Hematopoietic multipotent progenitor cell treated with erythropoietin and hydrocortisone succinate and interleukin-3 and kit ligand, for 15 days (in vitro differentiated cells): ENCODE measurements around the gene CSRP1.
"Not testable (repeated sequence)": the region's sequence is repeated elsewhere in the genome, so short reads cannot be mapped to it uniquely, and the experiment has no call there.

ENCODE experiments used
- DNase-seq: peaks from one replicate; pipeline ENCODE4 v3.0.0-alpha.2; 2015; ENCODE audit warnings: low spot score

CSRP1 gene

DNA sequence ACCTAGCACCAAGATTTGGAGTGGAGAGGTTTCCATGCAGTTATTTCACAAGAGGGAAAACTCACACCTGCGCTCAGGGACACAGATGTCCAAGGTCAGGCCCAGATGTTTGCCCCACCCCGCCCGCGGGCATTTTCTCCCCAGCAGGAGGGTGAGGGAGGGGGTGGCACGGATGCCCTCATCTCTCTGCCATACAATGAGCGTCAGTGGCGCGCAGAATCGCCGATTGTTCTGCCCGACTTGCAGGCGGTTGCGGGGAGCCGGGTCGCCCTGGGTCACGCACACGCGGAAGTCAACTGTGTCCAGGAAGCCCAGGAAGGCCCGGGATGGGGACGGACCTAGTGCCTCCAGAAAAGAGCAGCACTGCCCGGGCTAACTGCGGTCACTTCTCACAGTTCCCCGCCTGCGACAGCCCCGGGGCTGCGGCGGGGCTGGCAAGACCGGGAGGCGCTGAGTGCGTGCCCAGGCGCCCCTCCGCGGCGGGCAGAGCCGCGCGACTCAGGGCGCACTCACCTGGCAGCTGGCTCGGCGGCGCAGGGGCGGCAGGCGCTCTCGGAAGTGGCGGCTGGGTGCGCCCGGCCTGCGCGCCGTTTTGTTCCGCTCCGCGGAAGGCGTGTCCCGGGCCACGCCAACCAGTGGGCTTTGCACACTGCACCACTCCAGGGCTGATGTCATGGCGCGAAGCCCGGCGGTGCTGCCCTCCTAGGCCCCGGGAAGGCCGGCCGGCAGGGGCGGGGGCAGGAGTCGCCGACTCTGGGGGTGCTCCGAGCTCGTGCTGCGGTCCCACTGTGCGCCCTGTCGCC is at the start of gene CSRP1:
Gene CSRP1 (minus strand): TSS at position 567 of the 803 bp plus-strand sequence. CDS start 10,820 bp downstream, outside the sequence.
- peak; percentile 65 for DNase-seq

GRCh38 chr1:201555593-201555945 is 48.6 kb upstream of the CSRP1 start:
- DNase-seq, result no peak

DNA sequence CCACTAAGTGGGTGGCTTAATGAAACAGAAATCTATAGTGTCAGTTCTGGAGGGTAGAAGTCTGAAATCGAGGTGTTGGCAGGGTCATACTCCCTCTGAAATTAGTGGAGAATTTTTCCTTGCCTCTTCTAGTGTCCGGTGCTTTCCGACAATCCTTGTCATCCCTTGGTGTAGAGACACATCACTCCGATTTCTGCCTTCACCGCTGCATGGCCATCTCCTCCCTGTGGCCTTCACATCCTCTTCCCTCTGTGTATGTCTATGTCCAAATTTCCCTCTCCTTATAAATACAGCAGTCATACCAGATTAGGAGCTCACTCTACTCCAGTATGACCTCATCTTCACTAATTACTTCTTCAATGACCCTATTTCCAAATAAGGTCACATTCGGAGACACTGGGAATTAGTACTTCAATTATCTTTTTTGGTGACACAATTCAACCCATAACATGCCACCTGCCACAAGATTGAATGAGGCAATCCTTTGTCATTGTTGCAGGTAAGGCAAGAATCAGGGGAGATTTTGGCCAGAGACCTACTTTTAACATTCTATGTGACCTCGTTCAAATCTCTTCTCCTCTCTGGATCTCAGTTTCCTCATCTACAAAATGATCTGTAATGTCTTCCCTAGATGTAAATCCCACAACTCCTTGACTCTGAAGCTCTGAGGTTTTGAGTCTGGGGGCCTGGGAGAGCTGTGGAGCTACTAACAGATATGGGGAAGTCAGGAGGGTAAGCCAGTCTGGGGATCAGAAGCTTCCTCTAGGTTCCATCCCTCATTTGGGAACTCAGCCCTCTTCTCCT is 48.1 kb upstream of the CSRP1 start:
- DNase-seq, result no peak

DNA sequence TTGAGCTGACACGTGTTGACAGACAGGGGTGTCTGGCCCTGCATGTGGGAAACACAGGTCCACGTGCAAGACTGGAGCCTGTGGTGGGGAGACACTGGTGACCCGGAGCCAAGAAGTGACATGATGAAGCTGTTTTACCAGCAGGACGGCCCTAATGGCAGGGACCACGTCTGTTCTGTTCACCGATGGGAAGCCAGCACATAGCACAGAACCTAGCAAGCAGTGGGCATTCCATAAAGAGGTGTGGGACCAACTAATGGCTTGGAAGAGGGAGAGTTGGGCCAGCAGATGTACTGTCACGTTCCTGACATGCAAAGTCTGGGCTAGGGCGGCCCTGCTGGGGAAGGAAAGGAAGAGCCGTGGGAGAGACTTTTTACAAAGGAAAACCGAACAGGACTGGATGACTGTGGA is 47.3 kb upstream of the CSRP1 start:
- DNase-seq, result no peak

- DNase-seq, result no peak
Observed at GRCh38 chr1:201553496-201554189, 46.7 kb upstream of the CSRP1 start.

DNA sequence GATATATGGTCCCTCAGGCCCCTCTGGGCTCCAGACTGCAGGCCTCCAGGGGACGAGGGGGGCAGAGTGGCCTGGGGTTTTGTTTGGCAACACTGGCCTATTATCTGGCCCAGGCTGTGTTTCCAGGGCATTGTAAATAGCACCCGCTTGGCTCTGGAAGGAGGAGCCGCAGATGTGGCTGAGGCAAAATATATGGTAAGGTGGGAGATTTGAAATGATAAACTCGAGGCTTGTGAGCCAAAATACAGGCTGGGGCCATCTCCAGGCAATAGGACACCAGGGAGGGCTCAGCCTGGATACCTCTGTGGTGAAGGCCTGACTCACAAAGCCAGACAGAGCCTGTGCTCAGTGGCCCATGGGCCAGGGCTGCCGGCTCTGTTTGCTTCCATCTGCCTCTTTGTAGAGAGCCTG is 46.0 kb upstream of the CSRP1 start:
- no peak for DNase-seq

GRCh38 chr1:201551877-201552731 is 45.2 kb upstream of the CSRP1 start:
- no peak for DNase-seq

GRCh38 chr1:201551096-201551495 is 44.2 kb upstream of the CSRP1 start:
- no peak for DNase-seq

GRCh38 chr1:201549522-201549921 is 42.6 kb upstream of the CSRP1 start:
- DNase-seq, result not testable (repeated sequence)

- no peak for DNase-seq
Observed at GRCh38 chr1:201545851-201546492, 39.0 kb upstream of the CSRP1 start.

DNA sequence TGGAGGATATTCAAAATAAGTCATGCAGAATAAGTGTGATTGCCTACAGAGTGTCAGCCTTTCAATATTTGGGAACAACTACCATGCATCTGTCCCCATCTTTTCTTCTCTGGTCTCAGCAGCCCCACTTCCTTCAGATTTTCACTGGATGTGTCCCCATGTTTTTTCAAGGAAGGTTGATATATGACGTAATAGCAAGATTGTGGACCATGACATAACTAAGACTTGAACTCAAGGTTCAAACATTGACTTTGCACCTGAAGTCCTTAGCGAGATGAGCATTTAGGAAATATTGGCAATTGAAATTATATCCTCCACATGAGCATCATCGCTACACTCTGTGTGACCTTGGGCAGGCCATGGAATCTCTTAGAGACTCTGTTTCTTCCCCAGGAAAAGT is 37.8 kb upstream of the CSRP1 start:
- DNase-seq, result no peak

DNA sequence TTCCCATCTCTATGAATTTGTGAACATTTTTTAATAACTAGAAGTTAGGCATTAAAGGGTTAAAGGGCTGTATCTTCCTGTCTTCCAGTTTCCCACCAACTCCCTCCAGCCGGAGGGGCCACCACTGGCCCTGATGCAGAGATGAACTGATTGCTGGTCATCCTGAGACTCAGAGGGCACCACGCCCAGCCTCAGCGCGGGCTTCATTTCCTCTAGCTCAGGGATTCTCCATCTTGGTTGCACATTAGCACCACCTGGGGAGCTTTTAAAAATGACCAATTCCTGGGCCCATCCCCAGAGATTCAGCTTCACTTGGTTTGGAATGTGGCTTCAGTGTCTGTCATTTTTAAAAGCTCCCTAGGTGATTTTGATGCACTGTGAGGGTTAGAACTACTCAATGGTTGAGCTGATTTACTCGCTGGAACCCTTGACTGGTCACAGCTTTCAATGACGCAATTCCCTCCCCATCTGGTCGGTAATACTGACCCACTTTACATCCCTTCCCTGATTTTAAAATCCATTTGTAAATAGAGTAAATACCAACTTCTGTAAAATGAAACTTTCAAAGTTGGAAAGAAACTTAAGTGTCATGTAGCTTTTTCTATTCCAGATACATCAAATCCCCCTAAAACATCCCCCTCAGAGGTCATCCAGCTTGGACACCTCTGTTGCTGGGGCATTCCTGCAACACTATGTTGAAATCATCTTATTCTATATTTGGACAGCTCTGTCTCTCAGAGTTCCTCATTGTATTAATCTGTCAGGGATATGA is 37.1 kb upstream of the CSRP1 start:
- no peak for DNase-seq

GRCh38 chr1:201542309-201543035 is 35.5 kb upstream of the CSRP1 start:
- DNase-seq, result no peak

GRCh38 chr1:201540846-201541735 is 34.2 kb upstream of the CSRP1 start:
- no peak for DNase-seq

GRCh38 chr1:201539561-201540431 is 32.9 kb upstream of the CSRP1 start:
- DNase-seq, result no peak

GRCh38 chr1:201538612-201539551 is 32.0 kb upstream of the CSRP1 start, which contains the start of gene NAV1:
Gene NAV1 (plus strand): TSS chr1:201539127. CDS start chr1:201622885, 83,758 bp downstream.
- DNase-seq, result no peak
